Hematopoietic multipotent progenitor cell treated with erythropoietin and hydrocortisone succinate and interleukin-3 and kit ligand, for 8 days (in vitro differentiated cells): Measurements from ENCODE around the gene ATP2B2.
A peak's percentile ranks its signal among the peaks of the same experiment; 100 is the strongest.

ENCODE experiments used
- DNase-seq: peaks from one replicate; pipeline ENCODE4 v3.0.0-alpha.2; 2015

The ATP2B2 gene

GRCh38 chr3:10378742-10379141 lies 126.6 kb downstream of the ATP2B2 start:
- no peak for DNase-seq

GRCh38 chr3:10378246-10378645 lies 127.1 kb downstream of the ATP2B2 start:
- no peak for DNase-seq

DNA sequence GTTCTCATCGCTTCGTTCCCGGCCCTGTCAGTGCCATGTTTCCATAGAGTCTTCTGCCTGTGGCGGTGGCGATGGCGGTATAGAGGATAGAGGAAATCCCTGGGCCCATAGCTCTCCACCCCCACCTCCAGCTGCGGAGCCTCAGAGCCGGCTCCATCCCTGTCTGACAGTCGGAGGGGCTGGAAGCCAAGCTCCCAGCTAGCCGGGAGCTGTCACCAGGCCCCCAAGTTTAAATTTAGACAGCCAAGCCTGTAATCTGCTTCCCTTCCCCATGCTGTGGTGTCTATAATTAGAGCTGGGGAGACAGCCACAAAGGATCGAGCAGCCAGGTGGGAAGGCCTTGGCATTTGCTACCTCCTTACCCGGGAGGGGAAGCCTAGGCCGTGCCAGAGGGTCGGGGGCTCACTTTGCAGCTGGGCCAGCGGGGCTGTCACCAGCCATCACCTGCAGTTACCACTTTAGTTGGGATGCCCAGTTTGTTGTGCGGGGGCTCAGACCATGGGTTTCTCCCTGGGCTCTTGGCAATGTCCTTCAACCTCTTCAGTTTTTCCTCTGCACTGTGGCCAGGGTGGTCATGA lies 128.1 kb downstream of the ATP2B2 start:
- no peak for DNase-seq

- DNase-seq: no peak
These were observed 129.0 kb downstream of the ATP2B2 start for GRCh38 chr3:10376353-10376752.

- DNase-seq: no peak
These were observed 129.9 kb downstream of the ATP2B2 start for GRCh38 chr3:10375296-10376053.

DNA sequence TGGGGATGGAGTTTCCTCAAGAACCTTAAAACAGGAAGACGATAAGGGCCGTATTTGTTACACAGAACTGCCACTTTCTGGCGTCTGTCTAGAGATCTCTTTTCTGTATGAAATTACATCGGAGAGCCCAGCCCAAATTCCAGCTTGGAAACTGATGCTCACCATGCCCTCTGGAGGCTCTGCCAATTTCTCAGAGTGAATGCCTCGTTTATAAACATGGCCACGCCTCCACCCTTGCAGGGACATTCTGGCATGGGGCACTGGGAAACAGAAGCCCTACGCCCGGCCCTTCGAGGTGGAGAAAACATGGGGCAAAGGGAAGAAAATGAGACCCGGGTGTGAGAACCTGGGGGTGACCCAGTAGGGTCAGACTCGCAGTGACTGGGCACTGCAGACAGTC lies 131.1 kb downstream of the ATP2B2 start:
- DNase-seq: no peak

DNA sequence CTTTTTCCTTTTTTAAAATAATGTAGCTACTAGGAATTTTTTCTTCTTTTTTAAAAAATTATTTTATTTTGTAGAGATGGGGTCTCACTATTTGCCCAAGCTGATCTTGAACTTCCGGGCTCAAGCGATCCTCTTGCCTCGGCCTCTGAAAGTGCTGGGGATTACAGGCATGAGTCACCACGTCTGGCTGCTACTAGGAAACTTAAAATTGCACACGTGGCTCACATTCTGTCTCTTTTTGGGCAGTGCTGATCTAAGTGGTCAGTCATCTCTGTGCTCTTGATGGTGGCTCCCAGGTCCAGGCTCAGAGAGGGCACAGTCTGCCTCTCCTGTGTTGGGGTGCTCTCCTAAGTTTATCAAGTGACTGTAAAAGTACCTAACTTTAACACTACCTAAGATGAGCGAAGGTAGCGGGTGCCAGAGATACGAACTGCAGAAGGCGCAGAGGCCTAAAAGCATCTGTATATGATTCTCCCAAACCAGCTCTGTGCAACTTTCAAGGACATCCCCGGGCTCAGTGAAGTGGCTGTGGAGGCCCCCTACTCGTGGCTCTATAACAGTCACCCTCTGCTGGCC lies 131.6 kb downstream of the ATP2B2 start:
- DNase-seq: no peak

- no peak for DNase-seq
These were observed 133.6 kb downstream of the ATP2B2 start for GRCh38 chr3:10371789-10372188.

DNA sequence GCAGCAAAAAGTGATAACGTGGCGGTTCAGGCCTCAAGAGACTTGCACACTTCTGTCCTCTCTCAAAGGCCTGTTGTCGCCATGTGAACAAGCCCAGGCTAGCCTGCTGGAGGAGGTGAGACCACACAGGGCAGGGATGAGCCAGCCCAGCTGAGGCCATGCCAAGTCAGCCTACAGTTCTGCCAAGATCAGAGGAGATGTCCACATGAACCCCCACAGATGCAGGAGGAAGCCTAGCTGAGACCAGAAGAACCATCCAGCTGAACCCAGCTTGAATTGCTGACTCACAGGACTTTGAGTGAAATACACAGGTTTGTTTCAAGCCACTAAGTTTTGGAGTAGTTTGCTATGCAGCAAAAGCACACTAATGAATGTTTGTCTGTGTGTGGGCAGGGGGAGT lies 134.2 kb downstream of the ATP2B2 start:
- DNase-seq: peak; percentile 17

- DNase-seq: peak; percentile 80
These were observed 135.0 kb downstream of the ATP2B2 start for GRCh38 chr3:10370429-10370828.

GRCh38 chr3:10368512-10368911 lies 136.9 kb downstream of the ATP2B2 start:
- no peak for DNase-seq

- DNase-seq: peak; percentile 71
These were observed 137.9 kb downstream of the ATP2B2 start for GRCh38 chr3:10367506-10367905.

DNA sequence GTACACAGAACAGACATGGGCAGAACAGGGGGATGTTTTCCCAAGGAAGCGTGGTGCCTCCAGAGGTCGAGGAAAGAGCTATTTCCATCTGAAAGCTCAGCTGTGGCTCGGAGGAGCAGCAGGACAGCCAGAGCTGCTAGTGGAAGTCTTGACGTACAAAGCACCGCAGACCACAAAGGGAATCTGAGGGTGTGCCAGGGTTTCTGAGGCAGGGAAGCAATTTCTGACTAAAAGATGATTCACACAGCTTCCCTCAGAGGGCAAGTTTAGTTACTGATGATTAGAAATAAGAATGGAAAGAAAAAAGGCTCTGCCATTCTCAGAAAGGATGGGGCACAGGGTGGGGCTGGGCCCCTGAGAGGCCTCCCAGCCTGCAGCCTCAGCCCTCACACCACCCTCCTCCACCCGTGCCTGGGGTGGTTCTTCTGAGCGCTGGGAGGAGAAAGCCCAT lies 138.7 kb downstream of the ATP2B2 start:
- peak; percentile 66 for DNase-seq

- no peak for DNase-seq
These were observed 139.6 kb downstream of the ATP2B2 start for GRCh38 chr3:10365791-10366190.

GRCh38 chr3:10365316-10365715 lies 140.1 kb downstream of the ATP2B2 start:
- DNase-seq: no peak

DNA sequence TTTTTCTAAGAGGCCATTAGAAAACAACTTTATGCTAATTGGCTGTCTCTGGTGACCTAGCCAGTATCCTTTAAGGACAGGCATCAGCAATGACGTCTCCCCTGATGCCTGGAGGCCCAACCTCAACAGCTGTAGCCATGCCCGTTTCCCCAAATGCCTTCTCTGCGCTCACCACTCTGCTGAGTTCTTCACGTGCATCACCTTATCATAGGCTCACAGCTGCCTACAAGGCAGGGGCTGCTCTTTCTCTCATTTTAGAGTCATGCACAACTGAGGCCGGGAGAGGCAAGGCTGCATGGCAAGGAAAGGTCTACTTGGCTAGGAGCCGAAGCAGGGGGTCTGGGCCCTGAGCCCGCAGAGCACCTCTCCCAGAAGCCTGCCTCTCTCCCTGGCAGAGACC lies 140.6 kb downstream of the ATP2B2 start:
- peak; percentile 89 for DNase-seq

GRCh38 chr3:10363935-10364334 lies 141.5 kb downstream of the ATP2B2 start:
- DNase-seq: no peak

DNA sequence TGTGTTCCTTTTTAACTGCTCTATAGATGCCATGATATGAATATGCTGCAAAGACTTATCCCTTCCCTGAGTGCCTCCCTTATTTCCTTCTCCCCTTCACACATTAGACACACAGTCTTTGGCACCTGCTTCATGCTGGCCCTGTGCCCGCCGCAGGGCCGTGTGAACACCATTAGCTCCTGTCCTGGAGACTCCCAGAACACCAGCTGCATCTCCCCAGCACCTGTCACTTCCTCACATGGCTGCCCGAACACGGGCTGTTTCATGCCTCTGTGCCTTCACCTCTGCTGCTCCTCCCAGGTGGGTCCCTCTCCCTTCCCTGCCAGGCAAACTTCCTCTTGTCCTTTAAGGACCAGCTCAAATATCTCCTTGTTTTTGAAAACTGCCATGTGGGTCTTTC lies 144.0 kb downstream of the ATP2B2 start:
- DNase-seq: no peak

DNA sequence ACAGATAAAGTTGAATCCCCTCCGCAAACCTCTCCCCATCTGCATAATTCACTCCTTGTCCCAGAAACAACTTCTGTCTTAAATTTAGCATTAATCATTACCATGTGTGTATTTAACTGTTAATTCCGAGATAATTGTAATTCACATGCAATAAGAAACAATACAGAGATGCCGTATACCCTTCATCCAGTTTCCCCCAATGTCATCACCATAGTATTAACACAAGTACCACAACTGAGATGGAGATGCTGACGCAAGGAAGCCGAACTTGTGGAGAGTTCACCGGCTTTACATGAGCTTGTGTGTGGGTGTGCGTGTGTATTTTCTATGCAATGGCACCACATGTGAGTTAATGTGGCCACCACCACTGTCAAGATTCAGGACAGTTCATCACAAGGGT lies 144.9 kb downstream of the ATP2B2 start:
- DNase-seq: no peak

DNA sequence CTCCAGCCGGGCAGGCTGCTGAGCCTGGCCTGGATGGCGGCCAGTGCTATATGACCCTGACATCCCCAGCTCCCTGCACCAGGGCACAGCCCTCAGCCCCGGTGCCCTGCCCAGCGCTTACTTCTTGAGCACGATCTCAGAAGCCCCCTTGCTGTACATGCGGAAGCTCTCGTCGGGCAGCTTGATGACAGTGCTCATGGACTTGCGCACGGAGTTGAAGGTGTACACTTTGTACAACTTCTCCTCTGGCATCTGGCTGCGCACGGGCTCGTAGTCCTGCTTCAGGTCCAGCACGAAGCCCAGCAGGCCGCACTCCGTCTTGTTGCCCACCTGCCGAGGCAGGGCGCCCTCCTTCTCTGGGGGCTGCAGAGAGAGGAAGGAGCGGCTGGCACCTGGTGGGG lies 145.6 kb downstream of the ATP2B2 start:
- no peak for DNase-seq

DNA sequence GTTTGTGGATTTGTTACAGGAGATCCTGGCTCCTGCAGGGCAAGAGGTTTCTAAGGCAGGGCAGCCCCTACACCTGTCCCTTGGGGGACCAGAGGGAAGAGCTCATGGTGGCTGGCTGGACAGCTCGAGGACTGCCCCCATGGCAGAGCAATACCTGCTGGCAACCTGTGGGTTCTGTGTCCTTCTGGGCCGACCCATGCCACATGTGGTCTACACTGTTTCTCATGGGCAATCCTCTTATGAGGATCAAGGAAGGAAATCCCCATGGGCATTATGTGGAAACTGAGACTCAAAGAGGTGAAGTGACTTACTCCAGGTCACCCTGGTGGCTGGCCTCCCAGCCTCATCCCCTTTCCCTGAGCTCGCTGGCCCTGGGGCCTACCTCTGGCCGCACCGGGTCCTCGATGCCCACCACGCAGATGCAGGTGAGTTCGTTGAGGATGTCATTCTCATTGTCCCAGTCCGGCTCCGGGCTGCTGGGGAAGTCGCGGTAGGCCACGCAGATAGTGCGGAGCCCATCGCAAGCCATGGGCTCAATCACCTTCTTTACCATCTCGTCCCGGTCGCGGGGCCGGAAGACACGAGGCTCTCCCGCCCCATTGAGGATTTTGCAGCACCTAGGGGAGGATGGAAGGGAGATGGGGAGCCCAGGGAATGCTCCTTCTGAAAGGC lies 146.9 kb downstream of the ATP2B2 start:
- no peak for DNase-seq

DNA sequence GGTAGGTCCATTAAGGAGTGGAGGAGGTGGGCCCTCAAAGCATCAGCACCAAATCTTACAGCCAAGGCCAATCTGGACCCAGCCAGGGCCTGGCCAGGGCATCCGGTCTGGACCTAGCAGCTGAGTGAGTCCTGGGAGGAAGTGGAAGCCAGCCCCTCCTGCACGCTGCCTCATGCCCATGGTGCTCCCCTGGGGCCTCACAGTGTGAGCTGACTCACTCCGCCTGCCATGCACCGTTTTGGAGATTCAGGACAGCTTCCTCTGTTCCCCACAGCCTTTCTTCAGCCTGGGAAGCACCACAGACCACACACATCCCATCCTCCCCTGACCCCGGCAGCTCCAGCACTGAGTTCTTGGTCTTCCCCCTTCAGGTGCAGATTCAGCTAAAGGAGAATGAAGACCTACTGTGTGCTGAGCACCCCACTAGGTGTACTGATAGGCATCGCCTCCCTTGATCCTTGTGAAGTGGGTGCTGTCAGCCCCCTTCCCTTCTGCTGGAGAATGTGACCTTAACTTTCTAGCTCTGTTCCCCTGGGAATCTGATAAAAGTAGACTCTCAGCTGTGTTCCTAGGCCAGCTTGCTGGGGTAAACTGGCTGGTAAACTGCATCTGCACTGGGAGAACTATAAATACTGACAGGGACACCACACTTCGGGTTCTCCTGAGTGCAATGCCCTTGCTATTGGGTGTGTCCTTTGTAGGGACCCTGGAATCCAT lies 147.6 kb downstream of the ATP2B2 start:
- DNase-seq: no peak

DNA sequence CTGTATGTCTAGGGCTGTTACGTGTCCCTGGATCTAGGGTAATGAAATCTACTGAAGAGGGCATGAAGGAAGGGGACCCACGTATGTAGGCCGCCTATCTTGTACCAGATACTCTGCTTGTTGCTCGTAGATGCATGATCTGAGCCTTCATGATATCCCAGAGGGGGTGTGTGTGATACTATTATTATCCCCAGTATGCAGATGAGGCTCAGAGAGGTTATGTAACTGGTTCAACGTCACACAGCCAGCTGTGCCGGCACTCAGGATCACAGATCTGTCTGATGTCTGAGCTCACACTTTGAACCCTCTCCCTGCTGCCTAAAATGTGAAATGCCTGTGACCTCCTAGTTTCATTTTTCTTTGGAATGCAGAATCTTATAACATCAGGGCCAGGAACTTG lies 148.3 kb downstream of the ATP2B2 start:
- DNase-seq: no peak
